GM13976 (cell line): ENCODE measurements around the gene CADM1.

Source experiments
- DNase-seq: peaks from one replicate; pipeline ENCODE4 v3.0.0; 2012; ENCODE audit warnings: low spot score
- in situ Hi-C: fragments of 300-500 bp; cut with MboI; formaldehyde crosslinking; loops from one replicate; pipeline ENCODE4 v1.12.0; 2022; ENCODE audit warnings: low sequenced_read_pairs, mixed read lengths, inconsistent platforms; ENCODE audit not compliant: unreplicated experiment
- TF ChIP-seq, protein P1 (sequence below): IDR thresholded peaks from 2 replicates; pipeline ENCODE4 v1.5.1; 2012; ENCODE audit warnings: borderline replicate concordance, mild to moderate bottlenecking; ENCODE audit not compliant: insufficient read depth; ENCODE audit errors: extremely low read depth, missing control alignments, control extremely low read depth

CADM1 gene

DNA sequence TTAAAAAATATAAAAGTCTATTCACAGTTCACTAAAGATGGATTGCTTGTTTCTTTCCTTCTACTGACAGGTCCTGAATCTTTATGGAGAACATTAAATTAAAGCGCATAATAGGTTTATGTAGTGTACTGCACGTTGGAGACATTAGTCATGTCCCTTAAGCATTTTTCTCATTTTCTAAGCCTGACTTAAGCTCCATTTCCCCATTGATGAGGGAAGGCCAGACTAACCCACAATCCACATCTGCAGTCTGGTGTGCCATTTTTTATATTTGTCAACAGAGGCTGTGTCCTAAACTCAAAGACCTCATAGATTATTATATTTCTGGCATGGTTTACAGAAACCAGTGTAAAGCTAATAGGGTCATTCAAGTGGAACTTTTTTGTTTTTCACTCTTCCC, 39.9 kb downstream of the CADM1 start:
- in situ Hi-C loops: no loop called here
- TF ChIP-seq, protein P1, sequence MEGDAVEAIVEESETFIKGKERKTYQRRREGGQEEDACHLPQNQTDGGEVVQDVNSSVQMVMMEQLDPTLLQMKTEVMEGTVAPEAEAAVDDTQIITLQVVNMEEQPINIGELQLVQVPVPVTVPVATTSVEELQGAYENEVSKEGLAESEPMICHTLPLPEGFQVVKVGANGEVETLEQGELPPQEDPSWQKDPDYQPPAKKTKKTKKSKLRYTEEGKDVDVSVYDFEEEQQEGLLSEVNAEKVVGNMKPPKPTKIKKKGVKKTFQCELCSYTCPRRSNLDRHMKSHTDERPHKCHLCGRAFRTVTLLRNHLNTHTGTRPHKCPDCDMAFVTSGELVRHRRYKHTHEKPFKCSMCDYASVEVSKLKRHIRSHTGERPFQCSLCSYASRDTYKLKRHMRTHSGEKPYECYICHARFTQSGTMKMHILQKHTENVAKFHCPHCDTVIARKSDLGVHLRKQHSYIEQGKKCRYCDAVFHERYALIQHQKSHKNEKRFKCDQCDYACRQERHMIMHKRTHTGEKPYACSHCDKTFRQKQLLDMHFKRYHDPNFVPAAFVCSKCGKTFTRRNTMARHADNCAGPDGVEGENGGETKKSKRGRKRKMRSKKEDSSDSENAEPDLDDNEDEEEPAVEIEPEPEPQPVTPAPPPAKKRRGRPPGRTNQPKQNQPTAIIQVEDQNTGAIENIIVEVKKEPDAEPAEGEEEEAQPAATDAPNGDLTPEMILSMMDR: no peak
- DNase-seq: no peak

DNA sequence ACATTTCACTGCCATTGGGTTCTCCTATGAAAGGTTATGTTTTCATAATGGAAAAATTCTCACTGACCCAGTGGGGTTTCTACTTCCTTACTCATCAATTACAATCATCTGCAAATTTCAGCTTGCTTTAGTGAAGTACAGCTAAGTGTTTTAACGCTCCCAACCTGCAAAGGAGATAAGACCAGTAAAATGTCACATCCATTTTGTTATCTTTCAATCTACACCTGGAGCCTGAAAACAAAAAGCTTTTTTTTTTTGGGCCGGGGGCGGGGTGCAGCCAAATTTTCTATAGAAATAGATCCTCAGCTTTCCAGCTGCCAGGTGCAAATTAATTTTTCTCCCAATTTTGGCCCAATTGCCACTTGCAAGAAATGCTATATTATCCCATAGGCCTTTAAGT, 40.6 kb downstream of the CADM1 start:
- in situ Hi-C loops: no loop called here
- no peak for DNase-seq
- TF ChIP-seq, protein P1: no peak

DNA sequence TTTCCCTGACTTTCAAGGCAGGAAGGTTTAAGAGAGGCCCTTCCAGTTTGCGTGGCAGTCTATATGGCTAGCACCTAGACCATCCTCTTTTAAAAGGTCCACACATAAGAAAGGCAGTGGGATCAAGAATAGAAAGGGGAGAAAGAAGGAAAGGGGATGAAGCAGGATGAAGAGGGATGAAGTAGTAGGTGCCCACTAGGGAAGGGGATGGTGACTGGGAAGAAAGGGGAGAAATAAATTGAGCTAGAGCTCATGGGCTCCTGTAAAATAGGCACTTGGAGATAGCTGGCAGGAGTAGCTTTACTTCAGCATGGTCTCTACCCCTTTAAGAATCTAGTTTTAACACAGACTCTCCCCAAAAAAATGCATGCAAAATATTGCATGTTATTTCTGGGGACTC, 41.5 kb downstream of the CADM1 start:
- in situ Hi-C loops: no loop called here
- TF ChIP-seq, protein P1: no peak
- DNase-seq: no peak

DNA sequence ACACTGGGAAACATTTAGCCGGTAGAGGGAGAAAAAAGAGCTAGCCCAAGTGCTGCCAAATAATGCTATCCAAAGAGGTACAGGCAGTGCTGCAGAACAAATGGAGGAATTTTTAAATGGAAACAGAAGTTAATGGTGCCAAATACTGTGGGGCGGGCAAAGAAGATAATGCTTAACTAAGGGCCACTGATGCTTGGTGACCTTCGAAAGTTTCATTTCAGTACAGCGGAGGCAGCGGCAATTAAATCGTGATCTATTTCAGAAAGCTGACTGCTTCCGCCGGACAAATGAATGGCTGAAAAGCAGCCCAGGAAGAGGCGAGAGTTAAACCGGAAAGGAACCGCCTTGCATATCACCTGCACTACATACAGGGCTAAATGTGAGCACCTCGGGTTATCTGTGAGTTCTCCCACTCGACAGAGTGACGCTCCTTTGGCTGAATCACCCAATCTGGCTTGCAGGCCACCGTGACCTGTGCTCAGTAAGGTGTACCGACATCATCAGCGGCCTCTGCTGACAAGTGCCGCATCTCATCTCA, 42.1 kb downstream of the CADM1 start:
- DNase-seq: no peak
- in situ Hi-C loops: no loop called here
- TF ChIP-seq, protein P1: no peak

DNA sequence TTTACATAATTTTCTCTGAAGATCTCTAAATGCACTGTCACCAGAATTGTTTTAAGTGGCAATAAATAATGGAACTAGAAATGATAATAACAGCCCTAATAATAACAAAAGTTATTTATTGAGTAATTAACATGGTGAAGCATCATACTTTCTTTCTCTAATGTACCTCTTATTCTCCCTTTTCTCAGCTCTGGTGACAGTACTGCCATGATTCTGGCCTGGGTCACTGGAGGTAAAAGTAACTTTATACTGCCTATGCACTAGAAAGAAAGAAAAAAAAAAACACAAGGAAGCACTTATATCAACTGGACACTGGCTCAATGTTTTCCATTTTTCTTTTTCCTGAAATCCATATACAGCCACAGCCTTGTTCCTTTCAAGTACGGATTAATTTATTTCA, 43.7 kb downstream of the CADM1 start:
- DNase-seq: no peak
- TF ChIP-seq, protein P1: no peak
- in situ Hi-C loops: no loop called here

DNA sequence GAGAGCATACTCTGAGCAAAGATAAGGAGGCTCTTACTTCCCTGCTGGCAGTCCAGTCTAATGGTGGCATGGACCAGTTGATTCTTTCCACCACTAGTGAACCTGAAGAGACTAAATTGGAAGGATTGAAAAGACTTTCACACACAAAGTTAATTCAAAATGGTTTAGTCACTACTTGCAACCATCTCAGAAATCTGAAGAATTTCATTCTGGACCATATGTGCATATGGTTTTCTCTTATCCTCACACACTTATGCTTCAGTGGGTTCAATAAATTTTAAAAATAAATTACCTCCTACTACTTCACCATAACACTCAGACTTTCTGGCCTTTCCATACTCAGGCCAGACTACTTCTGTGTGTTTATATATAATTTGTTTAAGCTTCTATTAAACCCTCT, 44.7 kb downstream of the CADM1 start:
- in situ Hi-C loops: no loop called here
- DNase-seq: no peak
- TF ChIP-seq, protein P1: no peak

DNA sequence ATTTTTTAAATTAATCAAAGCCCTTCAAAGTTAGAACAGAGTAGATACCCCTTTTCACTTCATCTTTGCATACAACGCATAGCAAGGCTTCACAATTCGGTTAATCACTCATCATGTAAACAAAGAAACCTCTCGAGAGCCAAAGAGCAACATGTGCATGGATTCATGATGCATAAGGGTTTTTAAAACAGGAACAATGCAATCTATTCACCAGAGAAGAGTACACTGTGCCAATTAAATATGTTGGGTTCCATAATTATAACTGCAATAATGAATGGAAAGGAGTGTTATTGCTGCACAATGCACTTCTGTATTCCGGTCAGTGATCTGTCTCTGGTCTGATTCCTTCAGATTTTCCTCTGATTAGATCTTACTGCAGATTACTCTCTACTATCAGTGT, 45.3 kb downstream of the CADM1 start:
- DNase-seq: no peak
- in situ Hi-C loops: no loop called here
- TF ChIP-seq, protein P1: no peak
